ENCODE measurements around the gene SUPT6H.
"Not testable (repeated sequence)": the region's sequence is repeated elsewhere in the genome, so short reads cannot be mapped to it uniquely, and the experiment has no call there.

Gene SUPT6H

GRCh38 chr17:28655160-28655559 is 6.8 kb upstream of the SUPT6H start:
- no peak for DNase-seq

GRCh38 chr17:28657756-28658155 is 4.2 kb upstream of the SUPT6H start:
- no peak for DNase-seq

- not testable (repeated sequence) for DNase-seq
Observed at GRCh38 chr17:28658342-28658741, 3.7 kb upstream of the SUPT6H start.

- not testable (repeated sequence) for DNase-seq
Observed at GRCh38 chr17:28658766-28659496, 3.1 kb upstream of the SUPT6H start.

- not testable (repeated sequence) for DNase-seq
Observed at GRCh38 chr17:28659497-28659881, 2.5 kb upstream of the SUPT6H start.

GRCh38 chr17:28662527-28662829 is 473 bp downstream of the SUPT6H start:
- DNase-seq = no peak

- no peak for DNase-seq
Observed at GRCh38 chr17:28663723-28664122, 1.7 kb downstream of the SUPT6H start.

- no peak for DNase-seq
Observed at GRCh38 chr17:28665994-28666393, 4.0 kb downstream of the SUPT6H start.

GRCh38 chr17:28667870-28668269 is 5.9 kb downstream of the SUPT6H start:
- DNase-seq = no peak

GRCh38 chr17:28669918-28670317 is 7.9 kb downstream of the SUPT6H start:
- DNase-seq = no peak

- DNase-seq = no peak
Observed at GRCh38 chr17:28675490-28675889, 13.5 kb downstream of the SUPT6H start.

- no peak for DNase-seq
Observed at GRCh38 chr17:28675980-28676379, 14.0 kb downstream of the SUPT6H start.

- no peak for DNase-seq
Observed at GRCh38 chr17:28682655-28683054, 20.6 kb downstream of the SUPT6H start.

GRCh38 chr17:28684963-28685362 is 23.0 kb downstream of the SUPT6H start:
- DNase-seq = no peak

- no peak for DNase-seq
Observed at GRCh38 chr17:28685366-28685765, 23.4 kb downstream of the SUPT6H start.

- DNase-seq = no peak
Observed at GRCh38 chr17:28686296-28686695, 24.3 kb downstream of the SUPT6H start.

- DNase-seq = no peak
Observed at GRCh38 chr17:28688481-28688880, 26.5 kb downstream of the SUPT6H start.

GRCh38 chr17:28689011-28689410 is 27.0 kb downstream of the SUPT6H start:
- DNase-seq = no peak

- no peak for DNase-seq
Observed at GRCh38 chr17:28693869-28694268, 31.9 kb downstream of the SUPT6H start.

GRCh38 chr17:28698253-28698941 is 36.4 kb downstream of the SUPT6H start:
- DNase-seq = no peak

- DNase-seq = no peak
Observed at GRCh38 chr17:28700278-28700677, 38.3 kb downstream of the SUPT6H start.

- no peak for DNase-seq
Observed at GRCh38 chr17:28700830-28701492, 39.0 kb downstream of the SUPT6H start.

GRCh38 chr17:28702026-28702751 is 40.2 kb downstream of the SUPT6H start:
- DNase-seq = no peak

GRCh38 chr17:28702752-28703150 is 40.7 kb downstream of the SUPT6H start:
- DNase-seq = no peak

All from stimulated activated CD4-positive, alpha-beta T cell treated with anti-CD3 and anti-CD28 coated beads, Interleukin-12 subunit alpha, Interleukin-12 subunit beta, amount 100 ng/mL, for 4 hours (primary cell).